H9 (cell line): ENCODE data around the gene IFIT5. TPM values are rescaled to one million over a fixed set of nuclear protein-coding genes. Genes with fewer than 3 reads are reported as not detected.

ENCODE experiments used
- DNase-seq: peaks from one replicate; pipeline ENCODE4 v3.0.0-alpha.2; 2017
- H2AFZ ChIP-seq: one replicate; pipeline ENCODE4 v1.6.1; 2013; ENCODE audit warnings: mild to moderate bottlenecking, low read length, control low read depth, moderate library complexity
- H2AK5ac ChIP-seq: 2 replicates; pipeline ENCODE4 v1.6.1; 2013; ENCODE audit warnings: low read length, control low read depth, mixed read lengths; ENCODE audit not compliant: insufficient read length
- H2BK120ac ChIP-seq: one replicate; pipeline ENCODE4 v1.6.1; 2013; ENCODE audit warnings: low read depth, mild to moderate bottlenecking, low read length, control low read depth, inconsistent platforms; ENCODE audit not compliant: poor library complexity, severe bottlenecking
- H2BK12ac ChIP-seq: 2 replicates; pipeline ENCODE4 v1.6.1; 2013; ENCODE audit warnings: low read length, control low read depth, mixed read lengths, low read depth; ENCODE audit not compliant: insufficient read length
- H2BK15ac ChIP-seq: 2 replicates; pipeline ENCODE4 v1.6.1; 2013; ENCODE audit warnings: low read depth, low read length, control low read depth
- H2BK20ac ChIP-seq: one replicate; pipeline ENCODE4 v1.6.1; 2013; ENCODE audit warnings: low read depth, mild to moderate bottlenecking, low read length, control low read depth, inconsistent platforms; ENCODE audit not compliant: poor library complexity, severe bottlenecking
- H2BK5ac ChIP-seq: 2 replicates; pipeline ENCODE4 v1.6.1; 2013; ENCODE audit warnings: low read length, control low read depth, mixed read lengths; ENCODE audit not compliant: insufficient read length
- H3K14ac ChIP-seq: 2 replicates; pipeline ENCODE4 v1.6.1; 2013; ENCODE audit warnings: low read length, control low read depth; ENCODE audit not compliant: insufficient read depth
- H3K18ac ChIP-seq: 2 replicates; pipeline ENCODE4 v1.6.1; 2013; ENCODE audit warnings: low read depth, mild to moderate bottlenecking, mixed read lengths, low read length, control low read depth; ENCODE audit not compliant: insufficient read length
- H3K23ac ChIP-seq: 2 replicates; pipeline ENCODE4 v1.6.1; 2013; ENCODE audit warnings: low read length, control low read depth, mixed read lengths, low read depth; ENCODE audit not compliant: insufficient read length
- H3K23me2 ChIP-seq: 2 replicates; pipeline ENCODE4 v1.6.1; 2013; ENCODE audit warnings: low read depth, mild to moderate bottlenecking, mixed read lengths, low read length, control low read depth; ENCODE audit not compliant: insufficient read length, poor library complexity, severe bottlenecking
- H3K27ac ChIP-seq: 2 replicates; pipeline ENCODE4 v1.5.1; 2013; ENCODE audit warnings: low read length, control low read depth, mixed read lengths, low read depth; ENCODE audit not compliant: insufficient read length
- H3K27me3 ChIP-seq: 2 replicates; pipeline ENCODE4 v1.6.1; 2013; ENCODE audit warnings: low read length, control low read depth, inconsistent platforms; ENCODE audit not compliant: insufficient read depth
- H3K4ac ChIP-seq: 2 replicates; pipeline ENCODE4 v1.6.1; 2013; ENCODE audit warnings: low read depth, mild to moderate bottlenecking, control low read depth, inconsistent platforms, low read length, moderate library complexity
- H3K4me1 ChIP-seq: 2 replicates; pipeline ENCODE4 v1.6.1; 2013; ENCODE audit warnings: low read length, control low read depth, inconsistent platforms; ENCODE audit not compliant: insufficient read depth
- H3K4me2 ChIP-seq: 2 replicates; pipeline ENCODE4 v1.6.1; 2013; ENCODE audit warnings: low read length, control low read depth, mixed read lengths; ENCODE audit not compliant: insufficient read length, insufficient read depth
- H3K56ac ChIP-seq: 2 replicates; pipeline ENCODE4 v1.6.1; 2013; ENCODE audit warnings: low read depth, mild to moderate bottlenecking, mixed read lengths, low read length, control low read depth; ENCODE audit not compliant: insufficient read length
- H3K79me1 ChIP-seq: 2 replicates; pipeline ENCODE4 v1.6.1; 2013; ENCODE audit warnings: low read depth, mild to moderate bottlenecking, moderate library complexity, low read length, control low read depth, inconsistent platforms; ENCODE audit not compliant: insufficient read depth, poor library complexity, severe bottlenecking
- H3K79me2 ChIP-seq: 2 replicates; pipeline ENCODE4 v1.6.1; 2013; ENCODE audit warnings: low read length, control low read depth, inconsistent platforms; ENCODE audit not compliant: insufficient read depth
- H3K9ac ChIP-seq: 2 replicates; pipeline ENCODE4 v1.6.1; 2013; ENCODE audit warnings: low read length, control low read depth, mixed read lengths; ENCODE audit not compliant: insufficient read length; ENCODE audit errors: extremely low read depth
- H3K9me3 ChIP-seq: one replicate; pipeline ENCODE4 v1.6.1; 2013; ENCODE audit warnings: low read depth, low read length, inconsistent platforms; ENCODE audit not compliant: control insufficient read depth
- H3T11ph ChIP-seq: one replicate; pipeline ENCODE4 v1.6.1; 2013; ENCODE audit warnings: mild to moderate bottlenecking, low read length, control low read depth, inconsistent platforms
- H4K20me1 ChIP-seq: one replicate; pipeline ENCODE4 v1.6.1; 2013; ENCODE audit not compliant: control insufficient read depth, insufficient read length, insufficient read depth
- H4K5ac ChIP-seq: 2 replicates; pipeline ENCODE4 v1.6.1; 2013; ENCODE audit warnings: low read depth, mild to moderate bottlenecking, mixed read lengths, low read length, control low read depth; ENCODE audit not compliant: insufficient read length
- H4K8ac ChIP-seq: replicated peaks from 2 replicates; pipeline ENCODE4 v1.6.1; 2013; ENCODE audit warnings: low read length, control low read depth, mixed read lengths, low read depth; ENCODE audit not compliant: insufficient read length
- H4K91ac ChIP-seq: 2 replicates; pipeline ENCODE4 v1.6.1; 2013; ENCODE audit warnings: low read depth, mild to moderate bottlenecking, moderate library complexity, mixed read lengths, low read length, control low read depth; ENCODE audit not compliant: insufficient read length
- H3K27ac Mint-ChIP-seq, 3 experiments: 2 replicates in 2 of 3; 3 replicates in 1 of 3; pipeline ENCODE4 v1.8.0; 2020 to 2021; ENCODE audit warnings: mixed read lengths in 3 of 3, mild to moderate bottlenecking in 1 of 3, moderate library complexity in 1 of 3
- H3K27me3 Mint-ChIP-seq: 2 replicates; pipeline ENCODE4 v1.8.0; 2021; ENCODE audit warnings: low read depth, mild to moderate bottlenecking, moderate library complexity, mixed read lengths
- H3K36me3 Mint-ChIP-seq, 3 experiments: 2 replicates in 2 of 3; 3 replicates in 1 of 3; pipeline ENCODE4 v1.8.0; 2020 to 2021; ENCODE audit warnings: low read depth in 3 of 3, mixed read lengths in 3 of 3; ENCODE audit not compliant: insufficient read depth in 1 of 3
- H3K4me1 Mint-ChIP-seq, 2 experiments: 2 replicates each; pipeline ENCODE4 v1.8.0; 2020; ENCODE audit warnings: mixed read lengths in 2 of 2
- H3K4me3 Mint-ChIP-seq, 2 experiments: 2 replicates in 1 of 2; 3 replicates in 1 of 2; pipeline ENCODE4 v1.8.0; 2020 to 2021; ENCODE audit warnings: mild to moderate bottlenecking in 2 of 2, mixed read lengths in 2 of 2, moderate library complexity in 1 of 2
- H3K9me3 Mint-ChIP-seq, 2 experiments: 2 replicates in 1 of 2; 3 replicates in 1 of 2; pipeline ENCODE4 v1.8.0; 2020; ENCODE audit warnings: mild to moderate bottlenecking in 2 of 2, mixed read lengths in 2 of 2, moderate library complexity in 1 of 2
- WGBS: extraction: QIAGEN DNeasy Blood & Tissue Kit; methylation state at CpG from one replicate; pipeline ENCODE4 v1.1.7; 2013; ENCODE audit warnings: missing lambda C conversion rate, low lambda C conversion rate, mixed read lengths; ENCODE audit not compliant: insufficient read length; ENCODE audit errors: extremely low coverage; 5-methylcytosine and 5-hydroxymethylcytosine counted together
- total RNA-seq: library from RNA; stranded (reverse); gene quantifications from 2 replicates; pipeline ENCODE4 v1.2.1, GENCODE V29; 2021
- TF ChIP-seq, protein P1 (sequence below): fragments of 200-600 bp; sonication (generic); conservative IDR thresholded peaks from 3 replicates; pipeline ENCODE4 v1.8.0; 2021; ENCODE audit warnings: antibody characterized with exemption, mild to moderate bottlenecking

IFIT5 gene
- total RNA-seq, 1 experiment from 2014 or later: 2.3 TPM

DNA sequence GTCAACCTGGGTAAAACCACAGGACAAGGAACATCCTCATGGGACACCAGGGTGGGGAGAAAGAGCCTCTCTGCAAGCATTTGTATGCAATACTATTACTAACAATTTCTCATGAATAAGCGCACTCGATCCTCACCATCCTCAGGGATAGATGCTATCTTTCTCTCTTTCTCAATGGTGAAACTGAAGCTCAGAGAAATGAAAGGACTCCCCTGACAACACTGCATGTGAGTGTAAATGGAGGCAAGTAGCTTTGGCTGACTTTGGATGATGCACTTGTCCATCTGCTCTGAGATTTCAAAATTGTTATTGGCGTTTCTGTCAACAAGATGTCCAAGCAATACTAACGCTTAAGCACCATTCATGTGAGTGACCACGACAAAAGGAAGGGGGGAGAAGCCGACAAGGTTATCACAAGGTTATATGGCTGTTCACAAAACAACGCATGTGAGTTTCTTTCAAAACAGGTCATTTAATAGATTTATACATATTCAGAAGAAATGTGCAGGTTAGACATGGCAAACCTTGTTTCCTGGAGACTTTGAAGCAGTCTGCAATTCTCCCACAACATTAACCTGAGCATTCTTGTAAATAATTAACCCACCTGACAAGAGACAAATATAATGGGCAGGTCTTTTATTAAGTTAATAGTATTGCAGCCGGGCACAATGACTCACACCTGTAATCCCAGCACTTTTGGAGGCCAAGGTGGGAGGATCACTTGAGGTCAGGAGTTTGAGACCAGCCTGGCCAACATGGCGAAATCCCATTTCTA lies 54.0 kb downstream of the IFIT5 start:
- no CpG with 5 or more reads among the region's 9 CpGs for WGBS
- H3K27ac Mint-ChIP-seq: no peak overlapping the region
- H3K4me1 ChIP-seq: no peaks in the 10 kb centered on the region
- H2BK5ac ChIP-seq: no peak overlapping the region
- H3K23ac ChIP-seq: no peak overlapping the region
- TF ChIP-seq, protein P1, sequence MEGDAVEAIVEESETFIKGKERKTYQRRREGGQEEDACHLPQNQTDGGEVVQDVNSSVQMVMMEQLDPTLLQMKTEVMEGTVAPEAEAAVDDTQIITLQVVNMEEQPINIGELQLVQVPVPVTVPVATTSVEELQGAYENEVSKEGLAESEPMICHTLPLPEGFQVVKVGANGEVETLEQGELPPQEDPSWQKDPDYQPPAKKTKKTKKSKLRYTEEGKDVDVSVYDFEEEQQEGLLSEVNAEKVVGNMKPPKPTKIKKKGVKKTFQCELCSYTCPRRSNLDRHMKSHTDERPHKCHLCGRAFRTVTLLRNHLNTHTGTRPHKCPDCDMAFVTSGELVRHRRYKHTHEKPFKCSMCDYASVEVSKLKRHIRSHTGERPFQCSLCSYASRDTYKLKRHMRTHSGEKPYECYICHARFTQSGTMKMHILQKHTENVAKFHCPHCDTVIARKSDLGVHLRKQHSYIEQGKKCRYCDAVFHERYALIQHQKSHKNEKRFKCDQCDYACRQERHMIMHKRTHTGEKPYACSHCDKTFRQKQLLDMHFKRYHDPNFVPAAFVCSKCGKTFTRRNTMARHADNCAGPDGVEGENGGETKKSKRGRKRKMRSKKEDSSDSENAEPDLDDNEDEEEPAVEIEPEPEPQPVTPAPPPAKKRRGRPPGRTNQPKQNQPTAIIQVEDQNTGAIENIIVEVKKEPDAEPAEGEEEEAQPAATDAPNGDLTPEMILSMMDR: no peak
- H3K56ac ChIP-seq: no peak overlapping the region
- no peak overlapping the region for H3T11ph ChIP-seq
- no peak overlapping the region for H2BK120ac ChIP-seq
- H3K79me2 ChIP-seq: no peaks in the 10 kb centered on the region
- H2BK12ac ChIP-seq: no peak overlapping the region
- H4K5ac ChIP-seq: no peak overlapping the region
- H3K27me3 ChIP-seq: no peaks in the 10 kb centered on the region
- no peaks in the 10 kb centered on the region for H4K20me1 ChIP-seq
- H3K27ac ChIP-seq: no peak overlapping the region
- H3K27me3 Mint-ChIP-seq: no peaks in the 10 kb centered on the region
- no peaks in the 10 kb centered on the region for H3K9me3 Mint-ChIP-seq
- no peaks in the 10 kb centered on the region for H3K23me2 ChIP-seq
- H3K36me3 Mint-ChIP-seq: no peaks in the 10 kb centered on the region
- H2BK15ac ChIP-seq: no peak overlapping the region
- H3K18ac ChIP-seq: no peak overlapping the region
- no peak overlapping the region for H4K8ac ChIP-seq
- no peak overlapping the region for H4K91ac ChIP-seq
- no peaks in the 10 kb centered on the region for H3K9me3 ChIP-seq
- peak overlapping the region; percentile 75 for H2AK5ac ChIP-seq
- no peak for DNase-seq
- no peak overlapping the region for H3K4me3 Mint-ChIP-seq
- no peak overlapping the region for H2AFZ ChIP-seq
- H3K4me2 ChIP-seq: no peak overlapping the region
- no peak overlapping the region for H3K4ac ChIP-seq
- no peak overlapping the region for H3K14ac ChIP-seq
- H3K4me1 Mint-ChIP-seq: peaks cover 9 to 13% of the 10 kb centered on the region in 2 experiments
- no peak overlapping the region for H3K9ac ChIP-seq
- no peaks in the 10 kb centered on the region for H3K79me1 ChIP-seq
- H2BK20ac ChIP-seq: no peak overlapping the region
